IMR-90 (cell line): Measurements from ENCODE around the gene NAGPA. TPM values are rescaled to one million over a fixed set of nuclear protein-coding genes. Genes with fewer than 3 reads are reported as not detected.

ENCODE experiments used
- ATAC-seq: fragments of 200-7000 bp; cut with Tn5 transposase; 2 replicates; pipeline ENCODE4 v1.9.1; 2020; ENCODE audit warnings: low read depth, mild to moderate bottlenecking, moderate library complexity
- BruUV-seq: library from RNA; stranded (reverse); fragments of 400-500 nt; replicated peaks from 2 replicates; lab custom pipeline; 2021; lab: Mats Ljungman, UMichigan
- CTCF ChIA-PET: fragments of 300-600 bp; formaldehyde crosslinking; extraction: SDS; loops from one replicate; lab custom pipeline; 2021; ENCODE audit warnings: antibody characterized with exemption; lab: Yijun Ruan, JAX
- POLR2A ChIA-PET: fragments of 300-600 bp; sonication (Branson Sonifier 250); formaldehyde crosslinking; loops from one replicate; lab custom pipeline; 2022; ENCODE audit warnings: antibody characterized with exemption; ENCODE audit not compliant: unreplicated experiment; lab: Charles Lee
- DNase-seq: peaks from one replicate; pipeline ENCODE4 v3.0.0; 2013
- H2AFZ ChIP-seq: replicated peaks from 2 replicates; pipeline ENCODE3; 2013; ENCODE audit warnings: low read length, mild to moderate bottlenecking; ENCODE audit not compliant: poor library complexity
- H2AK5ac ChIP-seq: 2 replicates; pipeline ENCODE4 v1.6.1; 2013; ENCODE audit warnings: low read depth, low read length, inconsistent platforms
- H2AK9ac ChIP-seq: replicated peaks from 2 replicates; pipeline ENCODE3; 2013; ENCODE audit warnings: mild to moderate bottlenecking, low read depth, low read length, moderate library complexity; ENCODE audit not compliant: poor library complexity
- H2BK120ac ChIP-seq: 2 replicates; pipeline ENCODE4 v1.6.1; 2013; ENCODE audit warnings: low read depth, low read length, inconsistent platforms
- H2BK15ac ChIP-seq: 3 replicates; pipeline ENCODE4 v1.6.1; 2013; ENCODE audit warnings: low read depth, low read length, inconsistent platforms
- H2BK20ac ChIP-seq: 2 replicates; pipeline ENCODE4 v1.6.1; 2013; ENCODE audit warnings: low read depth, mild to moderate bottlenecking, inconsistent platforms, low read length, moderate library complexity
- H2BK5ac ChIP-seq: 2 replicates; pipeline ENCODE4 v1.6.1; 2013; ENCODE audit warnings: mild to moderate bottlenecking, low read depth, low read length, inconsistent platforms; ENCODE audit not compliant: poor library complexity, severe bottlenecking
- H3K14ac ChIP-seq: replicated peaks from 2 replicates; pipeline ENCODE4 v1.6.1; 2013; ENCODE audit warnings: low read depth, low read length, inconsistent platforms
- H3K18ac ChIP-seq: 2 replicates; pipeline ENCODE4 v1.6.1; 2013; ENCODE audit warnings: low read depth, low read length, control low read depth
- H3K23ac ChIP-seq: 2 replicates; pipeline ENCODE4 v1.6.1; 2013; ENCODE audit warnings: low read depth, low read length, inconsistent platforms
- H3K27ac ChIP-seq: 2 replicates; pipeline ENCODE4 v1.5.1; 2013; ENCODE audit warnings: mild to moderate bottlenecking, control low read depth, low read length; ENCODE audit not compliant: insufficient read depth
- H3K27me3 ChIP-seq: 2 replicates; pipeline ENCODE4 v1.6.1; 2013; ENCODE audit warnings: low read length; ENCODE audit not compliant: control insufficient read depth, insufficient read depth
- H3K36me3 ChIP-seq: 2 replicates; pipeline ENCODE4 v1.6.1; 2013; ENCODE audit warnings: low read length, mixed read lengths; ENCODE audit not compliant: control insufficient read depth, insufficient read depth
- H3K4ac ChIP-seq: 2 replicates; pipeline ENCODE4 v1.6.1; 2013; ENCODE audit warnings: low read depth, low read length, inconsistent platforms
- H3K4me1 ChIP-seq: 2 replicates; pipeline ENCODE4 v1.6.1; 2013; ENCODE audit warnings: low read length, mixed read lengths; ENCODE audit not compliant: control insufficient read depth, insufficient read depth
- H3K4me2 ChIP-seq: 2 replicates; pipeline ENCODE4 v1.6.1; 2013; ENCODE audit warnings: low read depth, mild to moderate bottlenecking, control low read depth, low read length, moderate library complexity
- H3K4me3 ChIP-seq: 2 replicates; pipeline ENCODE4 v1.5.1; 2013; ENCODE audit warnings: low read depth, mild to moderate bottlenecking, control low read depth, low read length, moderate library complexity; ENCODE audit not compliant: insufficient read depth
- H3K56ac ChIP-seq: 2 replicates; pipeline ENCODE4 v1.6.1; 2013; ENCODE audit warnings: low read length, inconsistent platforms; ENCODE audit not compliant: insufficient read depth; ENCODE audit errors: extremely low read depth
- H3K79me1 ChIP-seq, 2 experiments: 2 replicates each; pipeline ENCODE4 v1.6.1; 2013; ENCODE audit warnings: low read length in 2 of 2, inconsistent platforms in 1 of 2, low read depth in 1 of 2
- H3K9ac ChIP-seq: 2 replicates; pipeline ENCODE4 v1.6.1; 2013; ENCODE audit warnings: low read depth, low read length, control low read depth
- H3K9me1 ChIP-seq: 2 replicates; pipeline ENCODE4 v1.6.1; 2013; ENCODE audit warnings: low read length, inconsistent platforms; ENCODE audit not compliant: insufficient read depth
- H3K9me3 ChIP-seq: 2 replicates; pipeline ENCODE4 v1.6.1; 2013; ENCODE audit warnings: low read length; ENCODE audit not compliant: control insufficient read depth, insufficient read depth
- H4K20me1 ChIP-seq: 2 replicates; pipeline ENCODE4 v1.6.1; 2013; ENCODE audit warnings: low read length, inconsistent platforms; ENCODE audit not compliant: insufficient read depth
- H4K5ac ChIP-seq: 2 replicates; pipeline ENCODE4 v1.6.1; 2013; ENCODE audit warnings: mild to moderate bottlenecking, low read depth, low read length, control low read depth
- H4K8ac ChIP-seq, 2 experiments: 2 replicates each; pipeline ENCODE4 v1.6.1; 2013; ENCODE audit warnings: low read depth in 2 of 2, low read length in 2 of 2, control low read depth in 1 of 2, inconsistent platforms in 1 of 2
- H4K91ac ChIP-seq: 2 replicates; pipeline ENCODE4 v1.6.1; 2013; ENCODE audit warnings: low read depth, low read length, inconsistent platforms; ENCODE audit not compliant: insufficient read depth
- CEBPB ChIP-seq: IDR thresholded peaks from 2 replicates; pipeline ENCODE4 v1.6.1; 2012; ENCODE audit warnings: low read depth, low read length, improper control_type of control experiment
- SMC3 ChIP-seq: fragments of 150-350 bp; IDR thresholded peaks from 2 replicates; pipeline ENCODE4 v1.6.1; 2016; ENCODE audit warnings: low read depth, mild to moderate bottlenecking, antibody characterized with exemption, low read length, moderate library complexity
- WGBS, 2 experiments: methylation state at CpG; one replicate each; pipeline versions ENCODE4 v1.1.5 to v1.1.7; 2013; ENCODE audit warnings: missing lambda C conversion rate in 2 of 2; ENCODE audit not compliant: insufficient read length in 1 of 2; ENCODE audit errors: extremely low coverage in 2 of 2; 5-methylcytosine and 5-hydroxymethylcytosine counted together
- dilution Hi-C: fragments of 300-500 bp; cut with HindIII; formaldehyde crosslinking; loops from one replicate; pipeline ENCODE4 v1.14.3; 2018; ENCODE audit warnings: low sequenced_read_pairs; ENCODE audit not compliant: unreplicated experiment
- in situ Hi-C: fragments of 300-500 bp; cut with MboI; formaldehyde crosslinking; loops from 3 replicates; pipeline ENCODE4 v1.14.3; 2019; ENCODE audit warnings: low sequenced_read_pairs, inconsistent platforms, mixed read lengths
- intact Hi-C: fragments of 100-400 bp; cut with micrococcal nuclease; formaldehyde crosslinking; loops from 2 replicates; pipeline ENCODE4 v1.10.0; 2022
- polyA plus RNA-seq, 3 experiments: library from polyadenylated mRNA; depleted of rRNA; stranded (reverse); fragments of >200 nt; gene quantifications; 2 replicates each; pipeline ENCODE4 v1.2.3, GENCODE V29; 2012; ENCODE audit warnings: low replicate concordance in 1 of 3
- total RNA-seq: library from RNA; depleted of rRNA; stranded (reverse); fragments of >200 nt; gene quantifications from 2 replicates; pipeline ENCODE4 v1.2.3, GENCODE V29; 2012
- TF ChIP-seq, protein P1 (sequence below): conservative IDR thresholded peaks from 2 replicates; pipeline ENCODE4 v1.5.1; 2012; ENCODE audit warnings: mild to moderate bottlenecking, low read depth, low read length, improper control_type of control experiment

The NAGPA gene
- total and polyA plus RNA-seq, 2 of the 4 experiments (the other 2 are of a cell fraction), result 6.5 to 12.2 TPM

DNA sequence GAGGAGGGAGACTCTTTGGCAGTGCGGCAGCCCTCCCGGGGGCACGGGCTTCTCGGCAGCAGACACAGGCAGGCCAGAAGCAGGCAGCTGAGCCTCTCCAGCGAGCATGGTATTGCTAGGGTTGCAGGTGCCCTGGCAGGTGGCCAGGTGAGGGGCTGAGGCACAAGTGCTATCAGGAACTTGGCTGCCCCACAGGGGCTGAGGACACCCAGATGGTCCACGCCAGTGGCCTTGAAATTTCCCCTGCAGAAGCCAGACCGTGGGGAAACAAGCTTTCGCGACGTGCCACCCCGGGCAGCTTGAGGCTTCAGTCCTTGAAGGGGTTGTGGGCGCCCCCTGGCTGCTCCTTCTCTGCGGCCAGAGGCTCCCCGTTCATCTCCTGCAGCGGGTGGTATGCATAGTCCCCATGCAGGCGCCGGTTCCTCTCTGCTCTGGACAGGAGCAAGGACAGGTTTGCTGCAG is 8.5 kb downstream of the NAGPA start:
- no peak overlapping the region for H3K4me2 ChIP-seq
- H4K91ac ChIP-seq, result no peak overlapping the region
- H3K23ac ChIP-seq, result no peak overlapping the region
- no peak overlapping the region for H3K18ac ChIP-seq
- H3K36me3 ChIP-seq, result 0 out of 2 replicates have a peak, but pooled peaks cover 1% of the 10 kb centered on the region
- no peaks in the 10 kb centered on the region for H3K9me1 ChIP-seq
- H2AK5ac ChIP-seq, result no peak overlapping the region
- H2AK9ac ChIP-seq, result no peak overlapping the region
- no peak overlapping the region for H4K8ac ChIP-seq
- H3K4me1 ChIP-seq, result no peaks in the 10 kb centered on the region
- H2BK5ac ChIP-seq, result no peak overlapping the region
- DNase-seq (no peak), ATAC-seq (peak; percentile 72; the same call in 1 of the 2 replicates)
- H3K4me3 ChIP-seq, result no peak overlapping the region
- dilution Hi-C loops (no loop called here), in situ Hi-C loops (no loop called here), intact Hi-C loops (no loop called here)
- no peak overlapping the region for H3K56ac ChIP-seq
- no peaks in the 10 kb centered on the region for H3K79me1 ChIP-seq
- H3K14ac ChIP-seq, result no peak overlapping the region
- no peak overlapping the region for H3K4ac ChIP-seq
- TF ChIP-seq, protein P1, sequence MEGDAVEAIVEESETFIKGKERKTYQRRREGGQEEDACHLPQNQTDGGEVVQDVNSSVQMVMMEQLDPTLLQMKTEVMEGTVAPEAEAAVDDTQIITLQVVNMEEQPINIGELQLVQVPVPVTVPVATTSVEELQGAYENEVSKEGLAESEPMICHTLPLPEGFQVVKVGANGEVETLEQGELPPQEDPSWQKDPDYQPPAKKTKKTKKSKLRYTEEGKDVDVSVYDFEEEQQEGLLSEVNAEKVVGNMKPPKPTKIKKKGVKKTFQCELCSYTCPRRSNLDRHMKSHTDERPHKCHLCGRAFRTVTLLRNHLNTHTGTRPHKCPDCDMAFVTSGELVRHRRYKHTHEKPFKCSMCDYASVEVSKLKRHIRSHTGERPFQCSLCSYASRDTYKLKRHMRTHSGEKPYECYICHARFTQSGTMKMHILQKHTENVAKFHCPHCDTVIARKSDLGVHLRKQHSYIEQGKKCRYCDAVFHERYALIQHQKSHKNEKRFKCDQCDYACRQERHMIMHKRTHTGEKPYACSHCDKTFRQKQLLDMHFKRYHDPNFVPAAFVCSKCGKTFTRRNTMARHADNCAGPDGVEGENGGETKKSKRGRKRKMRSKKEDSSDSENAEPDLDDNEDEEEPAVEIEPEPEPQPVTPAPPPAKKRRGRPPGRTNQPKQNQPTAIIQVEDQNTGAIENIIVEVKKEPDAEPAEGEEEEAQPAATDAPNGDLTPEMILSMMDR, result peak; percentile 22; the same call in 1 of the 2 replicates
- TF ChIP-seq CEBPB (no peak), SMC3 (no peak)
- BruUV-seq, result no TSS peak
- no peak overlapping the region for H4K5ac ChIP-seq
- H2BK15ac ChIP-seq, result no peak overlapping the region
- no peak overlapping the region for H2BK120ac ChIP-seq
- H3K27ac ChIP-seq, result no peak overlapping the region
- H2AFZ ChIP-seq, result no peak overlapping the region
- H3K9ac ChIP-seq, result no peak overlapping the region
- ChIA-PET CTCF (no interaction called here), POLR2A (no interaction called here)
- H4K20me1 ChIP-seq, result no peaks in the 10 kb centered on the region
- H3K9me3 ChIP-seq, result no peaks in the 10 kb centered on the region
- WGBS, 2 experiments, result 37% methylated on average over 17 of the region's 17 CpGs; no CpG with 5 or more reads in 1 of the 2 experiments
- H2BK20ac ChIP-seq, result no peak overlapping the region
- peaks cover 4% of the 10 kb centered on the region; the same call in 1 of the 2 replicates for H3K27me3 ChIP-seq
